RWPE2 (cell line): ENCODE data around the gene KDM4C.

Experiments
- ATAC-seq: fragments of 200-7000 bp; cut with Tn5 transposase; 3 replicates; pipeline ENCODE4 v1.9.1; 2021; ENCODE audit warnings: low read depth
- DNase-seq: peaks from one replicate; pipeline ENCODE4 v3.0.0-alpha.2; 2020; ENCODE audit warnings: low spot score
- H3K27ac ChIP-seq: fragments of 450-650 bp; 2 replicates; pipeline ENCODE4 v1.5.1; 2017; ENCODE audit warnings: mild to moderate bottlenecking; ENCODE audit not compliant: poor library complexity, severe bottlenecking
- H3K27me3 ChIP-seq: fragments of 250-450 bp; sonication (Bioruptor Pico); 2 replicates; pipeline ENCODE4 v1.5.1; 2021; ENCODE audit warnings: mild to moderate bottlenecking, moderate library complexity; ENCODE audit not compliant: insufficient read depth, poor library complexity, severe bottlenecking
- H3K36me3 ChIP-seq: fragments of 250-450 bp; sonication (Bioruptor Pico); 2 replicates; pipeline ENCODE4 v1.5.1; 2020; ENCODE audit warnings: low read depth, mild to moderate bottlenecking, moderate library complexity
- H3K4me1 ChIP-seq: fragments of 250-450 bp; sonication (Bioruptor Pico); 2 replicates; pipeline ENCODE4 v1.5.1; 2021; ENCODE audit warnings: mild to moderate bottlenecking, moderate library complexity; ENCODE audit not compliant: insufficient read depth, poor library complexity, severe bottlenecking
- H3K4me3 ChIP-seq: fragments of 250-450 bp; sonication (Bioruptor Pico); 2 replicates; pipeline ENCODE4 v1.5.1; 2021; ENCODE audit warnings: mild to moderate bottlenecking, moderate library complexity; ENCODE audit not compliant: severe bottlenecking
- H3K9me3 ChIP-seq: fragments of 250-450 bp; sonication (Bioruptor Pico); 2 replicates; pipeline ENCODE4 v1.5.1; 2021; ENCODE audit warnings: mild to moderate bottlenecking, moderate library complexity; ENCODE audit not compliant: severe bottlenecking
- CTCF ChIP-seq: fragments of 450-650 bp; IDR thresholded peaks from one replicate; pipeline ENCODE4 v1.5.1; 2017; ENCODE audit warnings: mild to moderate bottlenecking, moderate library complexity; ENCODE audit not compliant: poor library complexity, severe bottlenecking

KDM4C gene

DNA sequence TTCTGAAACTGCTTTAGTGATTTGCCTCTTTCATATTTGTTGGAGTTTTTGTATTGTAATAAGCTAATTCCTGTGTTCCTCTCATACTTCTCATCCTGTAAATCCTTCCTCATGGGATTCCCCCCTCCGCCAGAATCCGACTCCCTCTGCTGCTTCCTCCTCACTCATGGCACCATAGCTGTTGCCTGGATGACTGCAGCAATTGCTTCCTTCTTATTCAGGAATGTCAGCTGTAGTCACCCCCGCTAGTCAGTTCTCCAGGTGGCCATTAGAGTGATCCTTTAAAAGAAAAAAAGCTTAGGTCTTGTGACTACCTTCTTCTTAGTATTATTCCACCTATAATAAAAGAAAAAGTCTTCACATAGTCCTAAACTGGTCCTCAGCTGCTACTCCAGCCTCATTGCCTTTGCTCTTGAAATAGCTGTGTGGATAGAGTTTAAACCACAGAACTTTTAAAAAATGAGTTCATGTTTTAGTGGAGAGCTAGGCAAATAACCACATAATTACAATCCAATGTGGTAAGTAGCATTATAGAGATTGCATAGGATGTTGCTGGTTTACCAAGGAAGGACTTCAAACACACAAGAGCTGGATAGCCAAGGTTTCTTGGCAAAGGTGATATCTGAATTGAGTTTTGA, 227.3 kb downstream of the KDM4C start:
- ATAC-seq: no peak
- no peak overlapping the region for H3K4me3 ChIP-seq
- TF ChIP-seq CTCF: no peak
- no peaks in the 10 kb centered on the region for H3K9me3 ChIP-seq
- H3K4me1 ChIP-seq: no peaks in the 10 kb centered on the region
- no peaks in the 10 kb centered on the region for H3K27me3 ChIP-seq
- H3K36me3 ChIP-seq: peaks cover 22% of the 10 kb centered on the region
- DNase-seq: no peak
- no peak overlapping the region for H3K27ac ChIP-seq

GRCh38 chr9:6986141-6986815, 228.5 kb downstream of the KDM4C start:
- Histone ChIP-seq H3K4me1 (no peaks in the 10 kb centered on the region), H3K27me3 (no peaks in the 10 kb centered on the region), H3K36me3 (peaks cover 26% of the 10 kb centered on the region), H3K27ac (no peak overlapping the region), H3K9me3 (no peaks in the 10 kb centered on the region), H3K4me3 (no peak overlapping the region)
- DNase-seq (no peak), ATAC-seq (no peak)
- no peak for TF ChIP-seq CTCF

GRCh38 chr9:6987381-6987780, 229.6 kb downstream of the KDM4C start:
- Histone ChIP-seq H3K9me3 (no peaks in the 10 kb centered on the region), H3K4me1 (no peaks in the 10 kb centered on the region), H3K27ac (no peak overlapping the region), H3K36me3 (peaks cover 24% of the 10 kb centered on the region), H3K4me3 (no peak overlapping the region), H3K27me3 (no peaks in the 10 kb centered on the region)
- no peak for DNase-seq
- ATAC-seq: no peak
- no peak for TF ChIP-seq CTCF

GRCh38 chr9:6991418-6991817, 233.6 kb downstream of the KDM4C start:
- Histone ChIP-seq H3K27me3 (no peaks in the 10 kb centered on the region), H3K4me3 (no peak overlapping the region), H3K27ac (no peak overlapping the region), H3K4me1 (no peaks in the 10 kb centered on the region), H3K36me3 (peaks cover 8% of the 10 kb centered on the region), H3K9me3 (no peaks in the 10 kb centered on the region)
- DNase-seq (no peak), ATAC-seq (no peak)
- TF ChIP-seq CTCF: no peak
